HepG2 (cell line): ENCODE measurements around the gene PPCDC. TPM values are rescaled to one million over a fixed set of nuclear protein-coding genes. Genes with fewer than 3 reads are reported as not detected.

ENCODE experiments used
- ATF7 ChIP-seq, 2 experiments: fragments of 450-650 bp in 1 of 2; sonication (generic) in 1 of 2; formaldehyde crosslinking in 1 of 2; IDR thresholded peaks; 2 replicates each; pipeline versions ENCODE4 v1.4.0 to v1.6.1; 2016 to 2020; ENCODE audit warnings: antibody characterized with exemption in 1 of 2, mild to moderate bottlenecking in 1 of 2, missing genetic modification reagents in 1 of 2
- ATF7-NPFF ChIP-seq: sonication (generic); formaldehyde crosslinking; IDR thresholded peaks from 2 replicates; pipeline ENCODE4 v1.8.1; 2023; ENCODE audit warnings: mild to moderate bottlenecking, low read depth, missing genetic modification reagents, moderate library complexity
- CENPBD1 ChIP-seq: sonication (generic); formaldehyde crosslinking; IDR thresholded peaks from 2 replicates; pipeline ENCODE4 v1.8.0; 2022; ENCODE audit warnings: missing genetic modification reagents, low read depth, mild to moderate bottlenecking, borderline replicate concordance
- FOXK1 ChIP-seq: sonication (generic); formaldehyde crosslinking; IDR thresholded peaks from 2 replicates; pipeline ENCODE4 v1.4.0; 2020; ENCODE audit warnings: low read depth, missing genetic modification reagents, borderline replicate concordance
- HNF1B ChIP-seq: sonication (generic); formaldehyde crosslinking; IDR thresholded peaks from 2 replicates; pipeline ENCODE4 v1.5.1; 2020; ENCODE audit warnings: mild to moderate bottlenecking, moderate library complexity, missing genetic modification reagents
- MXI1 ChIP-seq: IDR thresholded peaks from 3 replicates; pipeline ENCODE4 v1.6.1; 2012; ENCODE audit warnings: low read depth, low read length, inconsistent platforms, borderline replicate concordance
- NKX3-1 ChIP-seq: sonication (generic); formaldehyde crosslinking; IDR thresholded peaks from 2 replicates; pipeline ENCODE4 v1.5.0; 2020; ENCODE audit warnings: missing genetic modification reagents
- REST ChIP-seq, 2 experiments: IDR thresholded peaks; 2 replicates each; pipeline ENCODE4 v1.6.1; 2011 to 2012; ENCODE audit warnings: low read length in 2 of 2, borderline replicate concordance in 1 of 2, low read depth in 1 of 2, mild to moderate bottlenecking in 1 of 2, moderate library complexity in 1 of 2
- THRA ChIP-seq: sonication (generic); formaldehyde crosslinking; IDR thresholded peaks from 2 replicates; pipeline ENCODE4 v1.4.0; 2020; ENCODE audit warnings: missing genetic modification reagents, borderline replicate concordance
- TOE1 ChIP-seq: sonication (generic); formaldehyde crosslinking; IDR thresholded peaks from 2 replicates; pipeline ENCODE4 v1.4.0; 2020; ENCODE audit warnings: mild to moderate bottlenecking, missing genetic modification reagents
- ZNF660 ChIP-seq: sonication (generic); formaldehyde crosslinking; IDR thresholded peaks from 2 replicates; pipeline ENCODE4 v1.5.1; 2020; ENCODE audit warnings: mild to moderate bottlenecking, low read depth, missing genetic modification reagents, borderline replicate concordance
- polyA plus RNA-seq, 8 experiments: library from polyadenylated mRNA; depleted of rRNA in 3 of 8; stranded (reverse) in 7 of 8; unstranded in 1 of 8; fragments of >200 nt; fragmentation: Illumina TruSeq in 4 of 8; extraction: Trizol in 4 of 8; gene quantifications; 2 replicates each; pipeline versions ENCODE4 v1.2.1 to v1.2.3, GENCODE V29; 2011 to 2016; ENCODE audit warnings: low read depth in 4 of 8, missing spikeins in 1 of 8, mixed read lengths in 1 of 8; ENCODE audit not compliant: insufficient read depth in 1 of 8
- total RNA-seq, 5 experiments: library from RNA; depleted of rRNA; stranded (reverse); fragments of >200 nt; fragmentation: Illumina TruSeq; extraction: Trizol; gene quantifications; 2 replicates each; pipeline ENCODE4 v1.2.3, GENCODE V29; 2016; ENCODE audit warnings: low read depth in 1 of 5
- TF ChIP-seq, protein P1 (sequence below), 2 experiments: fragments of 450-650 bp in 1 of 2; sonication (generic) in 1 of 2; formaldehyde crosslinking; IDR thresholded peaks; 2 replicates each; pipeline versions ENCODE4 v1.5.0 to v1.8.0; 2020 to 2022; ENCODE audit warnings: mild to moderate bottlenecking in 1 of 2, missing genetic modification reagents in 1 of 2
- TF ChIP-seq, protein P2 (sequence below): sonication (generic); formaldehyde crosslinking; IDR thresholded peaks from 2 replicates; pipeline ENCODE4 v1.4.0; 2020; ENCODE audit warnings: mild to moderate bottlenecking, missing genetic modification reagents
- TF ChIP-seq, protein P3 (sequence below): sonication (generic); formaldehyde crosslinking; conservative IDR thresholded peaks from 2 replicates; pipeline ENCODE4 v1.8.1; 2023; ENCODE audit warnings: missing genetic modification reagents

Gene PPCDC
- total and polyA plus RNA-seq, 2 of the 13 experiments (the other 11 are each of a cell fraction or from before 2014, with no cell fraction given): 12.3 to 12.8 TPM

DNA sequence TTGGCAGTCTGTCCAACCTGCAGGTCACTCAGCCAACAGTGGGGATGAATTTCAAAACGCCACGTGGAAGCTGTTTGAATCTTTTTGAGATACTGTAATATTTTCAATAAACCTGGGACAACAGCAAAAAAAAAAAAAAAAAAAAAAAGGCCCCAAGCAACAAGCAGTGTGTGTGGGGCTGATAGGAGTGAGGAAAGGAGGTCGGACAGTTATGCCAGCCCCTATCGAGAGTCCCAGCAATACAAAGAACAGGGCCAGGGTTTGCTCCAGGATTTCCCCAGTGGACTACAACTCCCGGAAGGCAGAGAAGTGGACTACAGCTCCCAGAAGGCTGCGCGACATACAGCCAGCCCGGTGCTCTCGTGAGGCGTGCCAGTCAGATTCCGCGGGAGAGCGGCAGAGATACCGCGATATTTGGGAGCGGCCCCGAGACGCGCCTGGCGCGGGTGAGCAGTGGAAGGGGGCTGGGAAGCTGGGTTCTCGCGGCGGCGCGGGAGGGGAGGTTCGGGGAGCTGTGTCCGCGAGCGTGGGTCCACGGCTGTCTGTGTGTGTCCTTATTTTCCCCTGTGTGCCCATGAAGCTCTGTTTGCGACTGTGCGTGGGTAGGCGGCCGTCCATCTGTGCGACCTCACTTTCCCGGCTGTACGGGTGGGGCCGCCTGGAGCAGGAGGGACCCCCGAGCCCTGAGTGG lies at the start of gene PPCDC (continued):
- TF ChIP-seq REST (IDR thresholded peaks at IDR 0.05; ENCODE audit: borderline replicate concordance in 1 of 2, low read depth in 1 of 2, low read length in 2 of 2): no peak
- no peak for TF ChIP-seq TOE1
- TF ChIP-seq ATF7-NPFF (CRISPR knock-in tag): no peak
- peak; percentile 58; the same call in 1 of the 2 replicates for TF ChIP-seq FOXK1 (CRISPR knock-in tag)
- TF ChIP-seq ATF7 (IDR thresholded peaks at IDR 0.05): no peak
- no peak for TF ChIP-seq ATF7 (CRISPR knock-in tag; IDR thresholded peaks at IDR 0.05)
- TF ChIP-seq MXI1: peak; percentile 86; the same call in 2 of the 3 replicates
- TF ChIP-seq ZNF660 (CRISPR knock-in tag): no peak
- TF ChIP-seq HNF1B: peak; percentile 84; the same call in 1 of the 2 replicates
- no peak for TF ChIP-seq THRA (CRISPR knock-in tag)
- TF ChIP-seq CENPBD1: no peak
- TF ChIP-seq NKX3-1 (CRISPR knock-in tag): 0 out of 2 replicates have a peak, but pooled peaks have one; percentile 44
- TF ChIP-seq, protein P1, sequence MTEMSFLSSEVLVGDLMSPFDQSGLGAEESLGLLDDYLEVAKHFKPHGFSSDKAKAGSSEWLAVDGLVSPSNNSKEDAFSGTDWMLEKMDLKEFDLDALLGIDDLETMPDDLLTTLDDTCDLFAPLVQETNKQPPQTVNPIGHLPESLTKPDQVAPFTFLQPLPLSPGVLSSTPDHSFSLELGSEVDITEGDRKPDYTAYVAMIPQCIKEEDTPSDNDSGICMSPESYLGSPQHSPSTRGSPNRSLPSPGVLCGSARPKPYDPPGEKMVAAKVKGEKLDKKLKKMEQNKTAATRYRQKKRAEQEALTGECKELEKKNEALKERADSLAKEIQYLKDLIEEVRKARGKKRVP (CRISPR knock-in tag; IDR thresholded peaks at IDR 0.05): peak in 1 of 2 experiments; percentile 43; a peak in 1 of 4 replicates
- TF ChIP-seq, protein P2, sequence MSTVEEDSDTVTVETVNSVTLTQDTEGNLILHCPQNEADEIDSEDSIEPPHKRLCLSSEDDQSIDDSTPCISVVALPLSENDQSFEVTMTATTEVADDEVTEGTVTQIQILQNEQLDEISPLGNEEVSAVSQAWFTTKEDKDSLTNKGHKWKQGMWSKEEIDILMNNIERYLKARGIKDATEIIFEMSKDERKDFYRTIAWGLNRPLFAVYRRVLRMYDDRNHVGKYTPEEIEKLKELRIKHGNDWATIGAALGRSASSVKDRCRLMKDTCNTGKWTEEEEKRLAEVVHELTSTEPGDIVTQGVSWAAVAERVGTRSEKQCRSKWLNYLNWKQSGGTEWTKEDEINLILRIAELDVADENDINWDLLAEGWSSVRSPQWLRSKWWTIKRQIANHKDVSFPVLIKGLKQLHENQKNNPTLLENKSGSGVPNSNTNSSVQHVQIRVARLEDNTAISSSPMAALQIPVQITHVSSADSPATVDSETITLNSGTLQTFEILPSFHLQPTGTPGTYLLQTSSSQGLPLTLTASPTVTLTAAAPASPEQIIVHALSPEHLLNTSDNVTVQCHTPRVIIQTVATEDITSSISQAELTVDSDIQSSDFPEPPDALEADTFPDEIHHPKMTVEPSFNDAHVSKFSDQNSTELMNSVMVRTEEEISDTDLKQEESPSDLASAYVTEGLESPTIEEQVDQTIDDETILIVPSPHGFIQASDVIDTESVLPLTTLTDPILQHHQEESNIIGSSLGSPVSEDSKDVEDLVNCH (CRISPR knock-in tag): no peak
- TF ChIP-seq, protein P3, sequence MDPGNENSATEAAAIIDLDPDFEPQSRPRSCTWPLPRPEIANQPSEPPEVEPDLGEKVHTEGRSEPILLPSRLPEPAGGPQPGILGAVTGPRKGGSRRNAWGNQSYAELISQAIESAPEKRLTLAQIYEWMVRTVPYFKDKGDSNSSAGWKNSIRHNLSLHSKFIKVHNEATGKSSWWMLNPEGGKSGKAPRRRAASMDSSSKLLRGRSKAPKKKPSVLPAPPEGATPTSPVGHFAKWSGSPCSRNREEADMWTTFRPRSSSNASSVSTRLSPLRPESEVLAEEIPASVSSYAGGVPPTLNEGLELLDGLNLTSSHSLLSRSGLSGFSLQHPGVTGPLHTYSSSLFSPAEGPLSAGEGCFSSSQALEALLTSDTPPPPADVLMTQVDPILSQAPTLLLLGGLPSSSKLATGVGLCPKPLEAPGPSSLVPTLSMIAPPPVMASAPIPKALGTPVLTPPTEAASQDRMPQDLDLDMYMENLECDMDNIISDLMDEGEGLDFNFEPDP (CRISPR knock-in tag): 0 out of 2 replicates have a peak, but pooled peaks have one; percentile 55
